Endodermal cell (in vitro differentiated cells): ENCODE data around the gene LRMDA. TPM values are rescaled to one million over a fixed set of nuclear protein-coding genes. Genes with fewer than 3 reads are reported as not detected.

Experiments
- DNase-seq: peaks from one replicate; pipeline ENCODE4 v3.0.0-alpha.2; 2017
- H3K27ac ChIP-seq: 2 replicates; pipeline ENCODE4 v1.5.1; 2013; ENCODE audit warnings: mild to moderate bottlenecking, low read depth, low read length, moderate library complexity
- H3K27me3 ChIP-seq: 2 replicates; pipeline ENCODE4 v1.6.1; 2013; ENCODE audit warnings: mild to moderate bottlenecking, low read length, moderate library complexity; ENCODE audit not compliant: insufficient read depth, control insufficient read depth, poor library complexity, severe bottlenecking
- H3K36me3 ChIP-seq: 2 replicates; pipeline ENCODE4 v1.7.0; 2013; ENCODE audit warnings: mild to moderate bottlenecking, low read length, moderate library complexity; ENCODE audit not compliant: control insufficient read depth, insufficient read depth
- H3K4me1 ChIP-seq: one replicate; pipeline ENCODE4 v1.7.0; 2013; ENCODE audit warnings: low read length; ENCODE audit not compliant: control insufficient read depth, insufficient read depth
- H3K4me3 ChIP-seq: 2 replicates; pipeline ENCODE4 v1.5.1; 2013; ENCODE audit warnings: mild to moderate bottlenecking, low read length, moderate library complexity
- H3K9ac ChIP-seq: 2 replicates; pipeline ENCODE4 v1.6.1; 2013; ENCODE audit warnings: mild to moderate bottlenecking, low read length, moderate library complexity; ENCODE audit not compliant: poor library complexity, severe bottlenecking; ENCODE audit errors: extremely low read depth
- H3K9me3 ChIP-seq: 2 replicates; pipeline ENCODE4 v1.6.1; 2013; ENCODE audit warnings: mild to moderate bottlenecking, low read length, moderate library complexity; ENCODE audit not compliant: control insufficient read depth
- H3K27ac Mint-ChIP-seq: 2 replicates; pipeline ENCODE4 v1.8.0; 2020; ENCODE audit warnings: mixed read lengths
- H3K27me3 Mint-ChIP-seq: 2 replicates; pipeline ENCODE4 v1.8.0; 2021; ENCODE audit warnings: mild to moderate bottlenecking, mixed read lengths; ENCODE audit not compliant: insufficient read depth
- H3K36me3 Mint-ChIP-seq: 2 replicates; pipeline ENCODE4 v1.8.0; 2020; ENCODE audit warnings: low read depth, mixed read lengths
- H3K4me1 Mint-ChIP-seq: 2 replicates; pipeline ENCODE4 v1.8.0; 2020; ENCODE audit warnings: mixed read lengths
- H3K4me3 Mint-ChIP-seq: 2 replicates; pipeline ENCODE4 v1.8.0; 2020; ENCODE audit warnings: mild to moderate bottlenecking, moderate library complexity, mixed read lengths
- H3K9me3 Mint-ChIP-seq: 2 replicates; pipeline ENCODE4 v1.8.0; 2020; ENCODE audit warnings: mild to moderate bottlenecking, mixed read lengths
- CTCF ChIP-seq: fragments of 200-600 bp; sonication (generic); conservative IDR thresholded peaks from 2 replicates; pipeline ENCODE4 v1.5.0; 2021; ENCODE audit warnings: antibody characterized with exemption, mild to moderate bottlenecking
- WGBS, 2 experiments: methylation state at CpG; one replicate each; pipeline versions ENCODE4 v1.1.5 to v1.1.7; 2013; ENCODE audit warnings: missing lambda C conversion rate in 2 of 2, mixed read lengths in 1 of 2; ENCODE audit not compliant: insufficient coverage in 1 of 2, insufficient read length in 1 of 2; 5-methylcytosine and 5-hydroxymethylcytosine counted together
- total RNA-seq, 2 donors: library from RNA; stranded (reverse); fragmentation: NEBNext Ultra II Directional in 1 of 2; extraction: Animal tissue kit (Norgen Biotek cat#: 25700) in 1 of 2; gene quantifications; 2 replicates in 1 of 2; 3 replicates in 1 of 2; pipeline ENCODE4 v1.2.1, GENCODE V29; 2021

LRMDA gene
- total RNA-seq, 2 donors from 2014 or later: 1.7 to 5.1 TPM

GRCh38 chr10:75544993-75545706 is 113.7 kb downstream of the LRMDA start:
- Mint-ChIP-seq H3K9me3 (no peaks in the 10 kb centered on the region), H3K36me3 (no peaks in the 10 kb centered on the region), H3K27ac (no peak overlapping the region), H3K4me1 (peaks cover 19% of the 10 kb centered on the region), H3K4me3 (no peak overlapping the region), H3K27me3 (peaks cover 8% of the 10 kb centered on the region)
- Histone ChIP-seq H3K4me3 (no peak overlapping the region), H3K9me3 (no peaks in the 10 kb centered on the region), H3K27ac (no peak overlapping the region), H3K27me3 (no peaks in the 10 kb centered on the region), H3K9ac (no peak overlapping the region), H3K4me1 (no peaks in the 10 kb centered on the region), H3K36me3 (no peaks in the 10 kb centered on the region)
- 50 to 68% methylated on average over 2 to 5 of the region's 5 CpGs for WGBS, 2 experiments
- TF ChIP-seq CTCF: no peak
- no peak for DNase-seq

GRCh38 chr10:75546004-75546403 is 114.6 kb downstream of the LRMDA start:
- H3K27ac ChIP-seq: no peak overlapping the region
- H3K9ac ChIP-seq: no peak overlapping the region
- Mint-ChIP-seq H3K27me3 (peaks cover 8% of the 10 kb centered on the region), H3K36me3 (no peaks in the 10 kb centered on the region), H3K4me1 (peaks cover 19% of the 10 kb centered on the region), H3K27ac (no peak overlapping the region), H3K9me3 (no peaks in the 10 kb centered on the region), H3K4me3 (no peak overlapping the region)
- H3K27me3 ChIP-seq: no peaks in the 10 kb centered on the region
- H3K4me3 ChIP-seq: no peak overlapping the region
- H3K9me3 ChIP-seq: no peaks in the 10 kb centered on the region
- TF ChIP-seq CTCF: no peak
- no peaks in the 10 kb centered on the region for H3K36me3 ChIP-seq
- H3K4me1 ChIP-seq: no peaks in the 10 kb centered on the region
- no peak for DNase-seq

GRCh38 chr10:75547391-75548298 is 116.2 kb downstream of the LRMDA start:
- peaks cover 8% of the 10 kb centered on the region for H3K27me3 Mint-ChIP-seq
- Histone ChIP-seq H3K27ac (no peak overlapping the region), H3K4me3 (no peak overlapping the region), H3K27me3 (no peaks in the 10 kb centered on the region), H3K9me3 (peaks cover 7% of the 10 kb centered on the region), H3K36me3 (no peaks in the 10 kb centered on the region), H3K9ac (no peak overlapping the region), H3K4me1 (no peaks in the 10 kb centered on the region)
- H3K27ac Mint-ChIP-seq: no peak overlapping the region
- peaks cover 7% of the 10 kb centered on the region for H3K4me1 Mint-ChIP-seq
- H3K36me3 Mint-ChIP-seq: no peaks in the 10 kb centered on the region
- no peak for DNase-seq
- H3K9me3 Mint-ChIP-seq: peaks cover 13% of the 10 kb centered on the region
- H3K4me3 Mint-ChIP-seq: no peak overlapping the region
- 81 to 88% methylated on average over 4 to 6 of the region's 7 CpGs for WGBS, 2 experiments
- TF ChIP-seq CTCF: no peak
